Neural crest cell (in vitro differentiated cells): ENCODE data around the gene PAX7. TPM values are rescaled to one million over a fixed set of nuclear protein-coding genes. Genes with fewer than 3 reads are reported as not detected.
A peak's percentile ranks its signal among the peaks of the same experiment; 100 is the strongest.

Experiments
- DNase-seq: peaks from one replicate; pipeline ENCODE4 v3.0.0; 2021; ENCODE audit warnings: low read depth, mixed read lengths, low spot score
- H3K27ac Mint-ChIP-seq: one replicate; pipeline ENCODE4 v1.8.0; 2021; ENCODE audit warnings: mild to moderate bottlenecking, mixed read lengths; ENCODE audit not compliant: unreplicated experiment
- H3K27me3 Mint-ChIP-seq: 2 replicates; pipeline ENCODE4 v1.8.0; 2021; ENCODE audit warnings: low read depth, mild to moderate bottlenecking, mixed read lengths
- H3K36me3 Mint-ChIP-seq: 2 replicates; pipeline ENCODE4 v1.8.0; 2021; ENCODE audit warnings: low read depth, mild to moderate bottlenecking, mixed read lengths
- H3K4me1 Mint-ChIP-seq: 2 replicates; pipeline ENCODE4 v1.8.0; 2021; ENCODE audit warnings: mixed read lengths
- H3K4me3 Mint-ChIP-seq: one replicate; pipeline ENCODE4 v1.8.0; 2021; ENCODE audit warnings: mild to moderate bottlenecking, mixed read lengths
- H3K9me3 Mint-ChIP-seq: 2 replicates; pipeline ENCODE4 v1.8.0; 2021; ENCODE audit warnings: mixed read lengths
- total RNA-seq: library from RNA; stranded (reverse); gene quantifications from 2 replicates; pipeline ENCODE4 v1.2.1, GENCODE V29; 2021
- TF ChIP-seq, protein P1 (sequence below): fragments of 200-600 bp; sonication (generic); conservative IDR thresholded peaks from 2 replicates; pipeline ENCODE4 v1.5.0; 2021; ENCODE audit warnings: antibody characterized with exemption, mild to moderate bottlenecking

Gene PAX7
- total RNA-seq, 1 donor from 2014 or later: 10.9 TPM

DNA sequence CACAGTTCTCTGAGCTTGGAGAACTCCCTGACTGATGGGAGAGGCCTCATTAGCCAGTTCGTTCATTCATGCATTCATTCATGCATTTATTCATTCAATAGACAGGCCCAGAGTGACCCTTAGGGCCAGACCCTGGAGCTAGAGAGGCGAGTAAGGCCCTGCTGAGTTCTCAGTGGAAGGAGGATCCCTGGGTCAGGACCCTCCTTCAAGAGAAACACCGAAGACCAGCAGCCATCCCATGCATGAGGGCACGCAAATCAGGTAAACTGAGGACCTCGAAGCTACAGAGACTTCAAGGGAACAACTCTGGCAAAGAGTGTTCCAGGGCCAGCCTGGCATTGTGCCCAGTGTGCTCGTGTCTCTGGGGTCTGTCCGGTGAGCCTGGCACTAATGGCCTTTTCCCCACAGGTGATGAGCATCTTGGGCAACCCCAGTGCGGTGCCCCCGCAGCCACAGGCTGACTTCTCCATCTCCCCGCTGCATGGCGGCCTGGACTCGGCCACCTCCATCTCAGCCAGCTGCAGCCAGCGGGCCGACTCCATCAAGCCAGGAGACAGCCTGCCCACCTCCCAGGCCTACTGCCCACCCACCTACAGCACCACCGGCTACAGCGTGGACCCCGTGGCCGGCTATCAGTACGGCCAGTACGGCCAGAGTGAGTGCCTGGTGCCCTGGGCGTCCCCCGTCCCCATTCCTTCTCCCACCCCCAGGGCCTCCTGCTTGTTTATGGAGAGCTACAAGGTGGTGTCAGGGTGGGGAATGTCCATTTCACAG is 104.8 kb downstream of the PAX7 start:
- Mint-ChIP-seq H3K9me3 (no peaks in the 10 kb centered on the region), H3K27me3 (peaks cover 7% of the 10 kb centered on the region), H3K4me1 (peaks cover 40% of the 10 kb centered on the region), H3K36me3 (no peaks in the 10 kb centered on the region), H3K27ac (peak overlapping the region; percentile 60), H3K4me3 (no peak overlapping the region)
- no peak for DNase-seq
- TF ChIP-seq, protein P1, sequence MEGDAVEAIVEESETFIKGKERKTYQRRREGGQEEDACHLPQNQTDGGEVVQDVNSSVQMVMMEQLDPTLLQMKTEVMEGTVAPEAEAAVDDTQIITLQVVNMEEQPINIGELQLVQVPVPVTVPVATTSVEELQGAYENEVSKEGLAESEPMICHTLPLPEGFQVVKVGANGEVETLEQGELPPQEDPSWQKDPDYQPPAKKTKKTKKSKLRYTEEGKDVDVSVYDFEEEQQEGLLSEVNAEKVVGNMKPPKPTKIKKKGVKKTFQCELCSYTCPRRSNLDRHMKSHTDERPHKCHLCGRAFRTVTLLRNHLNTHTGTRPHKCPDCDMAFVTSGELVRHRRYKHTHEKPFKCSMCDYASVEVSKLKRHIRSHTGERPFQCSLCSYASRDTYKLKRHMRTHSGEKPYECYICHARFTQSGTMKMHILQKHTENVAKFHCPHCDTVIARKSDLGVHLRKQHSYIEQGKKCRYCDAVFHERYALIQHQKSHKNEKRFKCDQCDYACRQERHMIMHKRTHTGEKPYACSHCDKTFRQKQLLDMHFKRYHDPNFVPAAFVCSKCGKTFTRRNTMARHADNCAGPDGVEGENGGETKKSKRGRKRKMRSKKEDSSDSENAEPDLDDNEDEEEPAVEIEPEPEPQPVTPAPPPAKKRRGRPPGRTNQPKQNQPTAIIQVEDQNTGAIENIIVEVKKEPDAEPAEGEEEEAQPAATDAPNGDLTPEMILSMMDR: no peak

DNA sequence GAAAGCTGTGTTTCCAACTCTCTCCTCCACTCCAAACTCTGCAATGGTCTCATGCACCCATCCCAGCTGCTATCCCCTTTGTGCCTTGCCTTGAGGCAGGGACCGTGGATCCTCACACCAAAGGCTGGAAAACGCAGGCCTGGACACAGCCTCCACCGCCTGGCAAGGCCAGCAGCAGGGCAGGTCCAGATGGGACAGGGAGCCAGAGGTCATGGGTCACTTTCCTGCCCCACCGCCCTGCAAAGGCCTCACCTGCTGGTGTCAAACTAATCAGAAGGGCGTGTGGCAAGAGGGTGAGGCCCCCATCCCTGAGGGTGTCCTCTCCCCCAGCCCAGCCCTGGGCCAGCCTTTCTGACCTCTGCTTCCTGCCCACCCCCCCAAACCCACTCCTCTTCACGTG is 106.3 kb downstream of the PAX7 start:
- Mint-ChIP-seq H3K27ac (no peak overlapping the region), H3K36me3 (no peaks in the 10 kb centered on the region), H3K27me3 (peaks cover 14% of the 10 kb centered on the region), H3K4me3 (no peak overlapping the region), H3K4me1 (peaks cover 40% of the 10 kb centered on the region), H3K9me3 (no peaks in the 10 kb centered on the region)
- TF ChIP-seq, protein P1: no peak
- DNase-seq: no peak

DNA sequence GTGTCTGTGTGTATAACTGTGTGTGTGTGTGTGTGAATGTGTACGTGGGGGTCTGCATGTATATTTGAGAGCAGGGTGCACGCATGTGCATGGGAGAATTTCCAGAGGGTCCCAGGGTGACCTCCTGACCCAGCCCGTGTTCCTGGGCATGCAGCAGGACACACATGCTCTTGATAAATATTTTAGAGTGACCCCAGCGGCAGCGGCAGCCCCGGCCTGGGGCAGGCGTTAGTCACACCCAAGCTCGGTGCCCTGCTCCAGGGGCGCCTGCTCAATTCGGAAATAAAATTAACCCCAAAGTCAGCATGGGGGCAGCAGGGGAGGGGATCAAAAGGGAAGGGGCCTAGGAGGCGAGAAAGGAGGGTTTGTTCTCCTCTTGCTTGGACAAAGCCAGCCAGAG is 107.5 kb downstream of the PAX7 start:
- no peak for DNase-seq
- H3K4me3 Mint-ChIP-seq: no peak overlapping the region
- TF ChIP-seq, protein P1: no peak
- peaks cover 12% of the 10 kb centered on the region for H3K27me3 Mint-ChIP-seq
- peaks cover 40% of the 10 kb centered on the region for H3K4me1 Mint-ChIP-seq
- H3K9me3 Mint-ChIP-seq: no peaks in the 10 kb centered on the region
- H3K27ac Mint-ChIP-seq: peak overlapping the region; percentile 73
- H3K36me3 Mint-ChIP-seq: no peaks in the 10 kb centered on the region

GRCh38 chr1:18738617-18739016 is 108.0 kb downstream of the PAX7 start:
- peaks cover 40% of the 10 kb centered on the region for H3K4me1 Mint-ChIP-seq
- DNase-seq: no peak
- no peaks in the 10 kb centered on the region for H3K36me3 Mint-ChIP-seq
- H3K4me3 Mint-ChIP-seq: no peak overlapping the region
- H3K27ac Mint-ChIP-seq: peak overlapping the region; percentile 43
- TF ChIP-seq, protein P1: no peak
- H3K27me3 Mint-ChIP-seq: peaks cover 14% of the 10 kb centered on the region
- H3K9me3 Mint-ChIP-seq: no peaks in the 10 kb centered on the region

DNA sequence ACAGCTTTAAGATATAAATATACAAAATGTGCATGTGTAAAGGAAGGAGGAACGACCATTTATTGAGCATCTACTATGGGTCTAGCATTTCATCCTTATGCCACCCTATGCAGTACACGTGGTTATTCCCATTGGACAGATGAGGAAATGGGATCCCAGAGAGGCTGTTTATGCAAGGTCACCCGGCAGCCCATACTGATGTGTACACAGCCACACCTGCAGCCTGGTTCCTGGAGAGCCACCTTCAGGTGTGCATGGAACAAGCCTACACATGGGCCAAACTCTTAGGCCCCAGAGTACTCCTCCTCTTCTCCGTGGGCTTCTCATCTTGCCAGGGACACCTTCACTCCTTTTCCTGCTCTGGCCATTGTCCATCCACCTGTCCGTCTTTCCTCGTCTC is 108.8 kb downstream of the PAX7 start:
- Mint-ChIP-seq H3K27me3 (peaks cover 15% of the 10 kb centered on the region), H3K9me3 (peaks cover 4% of the 10 kb centered on the region), H3K4me1 (peaks cover 38% of the 10 kb centered on the region), H3K4me3 (no peak overlapping the region), H3K27ac (no peak overlapping the region), H3K36me3 (no peaks in the 10 kb centered on the region)
- TF ChIP-seq, protein P1: no peak
- DNase-seq: no peak
